HepG2 (cell line): ENCODE results near the gene PPP4C. TPM values are rescaled to one million over a fixed set of nuclear protein-coding genes. Genes with fewer than 3 reads are reported as not detected.

Experiments used
- ATAC-seq: fragments of 200-7000 bp; cut with Tn5 transposase; 3 replicates; pipeline ENCODE4 v1.9.1; 2020; ENCODE audit warnings: mild to moderate bottlenecking, moderate library complexity
- BruUV-seq: library from RNA; stranded (reverse); fragments of 400-500 nt; replicated peaks from 2 replicates; lab custom pipeline; 2021; lab: Mats Ljungman, UMichigan
- CTCF ChIA-PET: fragments of 300-600 bp; formaldehyde crosslinking; extraction: SDS; loops from one replicate; lab custom pipeline; 2021; ENCODE audit warnings: low total read pairs, inconsistent platforms, low intra/inter-chr PET ratio; lab: Yijun Ruan, JAX
- POLR2A ChIA-PET: fragments of 350-600 bp; sonication (Branson Sonifier 250); formaldehyde crosslinking; loops from one replicate; lab custom pipeline; 2020; ENCODE audit warnings: antibody characterized with exemption, inconsistent platforms; lab: Yijun Ruan, JAX
- DNase-seq: peaks from one replicate; pipeline ENCODE4 v3.0.0-alpha.2; 2015; ENCODE audit warnings: low spot score
- FAIRE-seq: peaks from 3 replicates; lab custom pipeline; 2011; peaks lifted over from hg19 to GRCh38; lab: Jason Lieb, UNC
- H2AFZ ChIP-seq: one replicate; pipeline ENCODE4 v1.6.1; 2011; ENCODE audit warnings: low read length, inconsistent platforms
- H3K27ac ChIP-seq: fragments of 300-600 bp; 3 replicates; pipeline ENCODE4 v1.8.0; 2011; ENCODE audit warnings: mixed run types, mild to moderate bottlenecking, mixed read lengths, low read length, inconsistent platforms; ENCODE audit not compliant: insufficient read depth; ENCODE audit errors: extremely low read length
- H3K27me3 ChIP-seq, 2 experiments: fragments of 200-600 bp in 1 of 2; 2 replicates in 1 of 2; 3 replicates in 1 of 2; pipeline versions ENCODE4 v1.6.0 to v1.8.0; 2011; ENCODE audit warnings: low read length in 2 of 2, mild to moderate bottlenecking in 2 of 2, moderate library complexity in 2 of 2, inconsistent platforms in 1 of 2; ENCODE audit not compliant: insufficient read depth in 2 of 2, control insufficient read depth in 1 of 2
- H3K36me3 ChIP-seq, 2 experiments: fragments of 200-600 bp in 1 of 2; replicated peaks in 1 of 2; 2 replicates in 1 of 2; 3 replicates in 1 of 2; pipeline versions ENCODE4 v1.5.1 to v1.8.0; 2011; ENCODE audit warnings: low read length in 2 of 2, inconsistent platforms in 1 of 2; ENCODE audit not compliant: insufficient read depth in 2 of 2, control insufficient read depth in 1 of 2
- H3K4me1 ChIP-seq: 2 replicates; pipeline ENCODE4 v1.5.1; 2012; ENCODE audit warnings: low read length, inconsistent platforms; ENCODE audit not compliant: insufficient read depth
- H3K4me2 ChIP-seq: 2 replicates; pipeline ENCODE4 v1.6.0; 2011; ENCODE audit warnings: low read depth, low read length, inconsistent platforms
- H3K4me3 ChIP-seq, 3 experiments: fragments of 200-600 bp in 1 of 3; sonication (generic), shearing (Covaris generic) in 1 of 3; replicated peaks in 1 of 3; 2 replicates each; pipeline ENCODE4 v1.5.1; 2011 to 2016; ENCODE audit warnings: low read length in 3 of 3, inconsistent platforms in 2 of 3, low read depth in 2 of 3, mild to moderate bottlenecking in 2 of 3, control low read depth in 1 of 3, mixed read lengths in 1 of 3; ENCODE audit not compliant: insufficient read depth in 1 of 3
- H3K79me2 ChIP-seq: one replicate; pipeline ENCODE4 v1.6.1; 2011; ENCODE audit warnings: low read length, inconsistent platforms; ENCODE audit not compliant: insufficient read depth
- H3K9ac ChIP-seq: 2 replicates; pipeline ENCODE4 v1.6.0; 2011; ENCODE audit warnings: mild to moderate bottlenecking, low read depth, low read length, inconsistent platforms; ENCODE audit not compliant: insufficient read depth
- H3K9me3 ChIP-seq: 2 replicates; pipeline ENCODE4 v1.5.1; 2012; ENCODE audit warnings: mild to moderate bottlenecking, low read length
- H4K20me1 ChIP-seq: 2 replicates; pipeline ENCODE4 v1.6.0; 2011; ENCODE audit warnings: inconsistent platforms, mild to moderate bottlenecking, low read length, moderate library complexity; ENCODE audit not compliant: insufficient read depth
- AGO1 ChIP-seq: fragments of 200-400 bp; formaldehyde crosslinking; IDR thresholded peaks from 2 replicates; pipeline ENCODE4 v1.6.1; 2017; ENCODE audit warnings: mild to moderate bottlenecking, low read depth, low read length, moderate library complexity; ENCODE audit not compliant: poor library complexity, severe bottlenecking
- EZH2 ChIP-seq: conservative IDR thresholded peaks from 2 replicates; pipeline ENCODE4 v1.6.1; 2012; ENCODE audit warnings: mild to moderate bottlenecking, low read depth, low read length, moderate library complexity
- FOSL2 ChIP-seq: sonication (generic); formaldehyde crosslinking; IDR thresholded peaks from 2 replicates; pipeline ENCODE4 v1.4.0; 2020; ENCODE audit warnings: missing genetic modification reagents
- HNRNPLL ChIP-seq: fragments of 200-400 bp; formaldehyde crosslinking; IDR thresholded peaks from 2 replicates; pipeline ENCODE4 v1.6.1; 2017; ENCODE audit warnings: mild to moderate bottlenecking, low read depth, low read length; ENCODE audit not compliant: poor library complexity, severe bottlenecking
- IRF2 ChIP-seq: IDR thresholded peaks from 2 replicates; pipeline ENCODE4 v1.6.1; 2018; ENCODE audit warnings: missing genetic modification reagents, missing compliant biosample characterization
- KLF9 ChIP-seq: IDR thresholded peaks from 2 replicates; pipeline ENCODE4 v1.6.1; 2016; ENCODE audit warnings: low read depth
- MED1 ChIP-seq: sonication (generic); formaldehyde crosslinking; IDR thresholded peaks from 2 replicates; pipeline ENCODE4 v1.4.0; 2020; ENCODE audit warnings: missing genetic modification reagents
- MEIS1 ChIP-seq: sonication (generic); formaldehyde crosslinking; IDR thresholded peaks from 2 replicates; pipeline ENCODE4 v1.9.0; 2021; ENCODE audit warnings: mild to moderate bottlenecking, missing genetic modification reagents, moderate library complexity, borderline replicate concordance
- ONECUT2 ChIP-seq: sonication (generic); formaldehyde crosslinking; IDR thresholded peaks from 2 replicates; pipeline ENCODE4 v1.4.0; 2020; ENCODE audit warnings: missing genetic modification reagents
- POLR2AphosphoS5 ChIP-seq: IDR thresholded peaks from 2 replicates; pipeline ENCODE4 v1.6.1; 2012; ENCODE audit warnings: low read depth, low read length
- POLR2G ChIP-seq: fragments of 200-400 bp; formaldehyde crosslinking; IDR thresholded peaks from 2 replicates; pipeline ENCODE4 v1.6.1; 2018; ENCODE audit warnings: mild to moderate bottlenecking, low read depth, low read length, moderate library complexity
- RBFOX2 ChIP-seq: fragments of 200-400 bp; formaldehyde crosslinking; IDR thresholded peaks from 2 replicates; pipeline ENCODE4 v1.6.1; 2017; ENCODE audit warnings: low read depth, mild to moderate bottlenecking, low read length
- ZNF670 ChIP-seq: sonication (generic); formaldehyde crosslinking; IDR thresholded peaks from 2 replicates; pipeline ENCODE4 v1.8.0; 2022; ENCODE audit warnings: mild to moderate bottlenecking, missing genetic modification reagents, borderline replicate concordance
- WGBS: methylation state at CpG from one replicate; pipeline ENCODE4 v1.1.6; 2017; ENCODE audit warnings: low lambda C conversion rate; 5-methylcytosine and 5-hydroxymethylcytosine counted together
- in situ Hi-C: cut with HindIII; loops from 2 replicates; pipeline ENCODE4 v1.10.0; 2017; ENCODE audit warnings: low pct_unique_long_range_greater_than_20kb; ENCODE audit not compliant: extremely low pct_ligation_motif_present
- intact Hi-C: fragments of 100-400 bp; cut with micrococcal nuclease; formaldehyde crosslinking; loops from one replicate; pipeline ENCODE4 v1.10.0; 2022; ENCODE audit not compliant: unreplicated experiment
- polyA plus RNA-seq, 8 experiments: library from polyadenylated mRNA; depleted of rRNA in 3 of 8; stranded (reverse) in 7 of 8; unstranded in 1 of 8; fragments of >200 nt; fragmentation: Illumina TruSeq in 4 of 8; extraction: Trizol in 4 of 8; gene quantifications; 2 replicates each; pipeline versions ENCODE4 v1.2.1 to v1.2.3, GENCODE V29; 2011 to 2016; ENCODE audit warnings: low read depth in 4 of 8, missing spikeins in 1 of 8, mixed read lengths in 1 of 8; ENCODE audit not compliant: insufficient read depth in 1 of 8
- total RNA-seq, 5 experiments: library from RNA; depleted of rRNA; stranded (reverse); fragments of >200 nt; fragmentation: Illumina TruSeq; extraction: Trizol; gene quantifications; 2 replicates each; pipeline ENCODE4 v1.2.3, GENCODE V29; 2016; ENCODE audit warnings: low read depth in 1 of 5
- TF ChIP-seq, protein P1 (sequence below): sonication (generic); formaldehyde crosslinking; conservative IDR thresholded peaks from 2 replicates; pipeline ENCODE4 v1.4.0; 2020; ENCODE audit warnings: mild to moderate bottlenecking, missing genetic modification reagents, moderate library complexity
- TF ChIP-seq, protein P2 (sequence below): sonication (generic); formaldehyde crosslinking; IDR thresholded peaks from 2 replicates; pipeline ENCODE4 v1.4.0; 2020; ENCODE audit warnings: missing genetic modification reagents, borderline replicate concordance
- TF ChIP-seq, protein P3 (sequence below): sonication (generic); formaldehyde crosslinking; IDR thresholded peaks from 2 replicates; pipeline ENCODE4 v1.5.0; 2020; ENCODE audit warnings: missing genetic modification reagents
- TF ChIP-seq, protein P4 (sequence below): sonication (generic); formaldehyde crosslinking; IDR thresholded peaks from 2 replicates; pipeline ENCODE4 v1.4.0; 2020; ENCODE audit warnings: missing genetic modification reagents

PPP4C gene
- total and polyA plus RNA-seq, 2 of the 13 experiments (the other 11 are each of a cell fraction or from before 2014, with no cell fraction given): 176 to 220 TPM

DNA sequence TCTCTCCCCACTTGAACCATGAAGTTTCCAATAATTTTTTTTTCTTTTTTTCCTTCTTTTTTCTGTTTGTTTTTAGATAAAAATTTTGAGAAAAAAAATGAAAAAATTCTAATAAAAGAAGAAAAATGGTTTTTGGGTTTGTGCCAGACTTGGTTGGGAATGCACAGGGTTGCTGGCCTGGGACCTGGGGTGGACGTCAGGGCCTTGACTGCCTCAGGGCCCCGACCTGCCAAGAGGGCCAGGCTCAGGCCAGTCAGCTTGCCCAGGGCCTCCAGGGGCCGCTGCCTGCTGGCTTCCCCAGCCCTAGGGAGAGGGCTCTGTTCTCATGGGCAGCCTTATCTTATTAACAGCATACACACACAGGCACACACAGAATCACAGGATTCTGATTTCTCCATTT, 9.5 kb downstream of the PPP4C start:
- in situ Hi-C loops: loop anchor here (25.0 kb wide), 1 partner anchor 552 kb away; no protein-coding TSS in a partner anchor
- Histone ChIP-seq H3K4me1 (peaks cover 47% of the 10 kb centered on the region), H4K20me1 (no peaks in the 10 kb centered on the region), H3K36me3 (peaks cover 24 to 42% of the 10 kb centered on the region in 2 experiments), H3K4me2 (no peak overlapping the region), H3K4me3 (no peak overlapping the region), H3K9me3 (no peaks in the 10 kb centered on the region), H3K27ac (no peak overlapping the region), H2AFZ (no peak overlapping the region), H3K27me3 (no peaks in the 10 kb centered on the region), H3K9ac (no peak overlapping the region), H3K79me2 (peaks cover 15% of the 10 kb centered on the region)
- DNase-seq (no peak), ATAC-seq (no peak), FAIRE-seq (no peak)
- no TSS peak for BruUV-seq
- CTCF ChIA-PET: no interaction called here
- 90% methylated on average over 3 of the region's 3 CpGs for whole genome bisulfite sequencing
- intact Hi-C loops: loop anchor here (10.0 kb wide), 1 partner anchor 570 kb away; the partner anchor contains the start of genes FBRS and PRR14
- POLR2A ChIA-PET: interaction anchor here (2.2 to 2.5 kb wide), 2 partner anchors 10 to 19 kb away, joined by 8 to 11 read pairs; partner anchors contain the start of genes ALDOA and PPP4C
- TF ChIP-seq ONECUT2 (CRISPR knock-in tag) (no peak), IRF2 (CRISPR knock-in tag) (no peak), EZH2 (no peak), FOSL2 (no peak), HNRNPLL (no peak), MED1 (CRISPR knock-in tag) (no peak), POLR2AphosphoS5 (0 out of 2 replicates have a peak, but pooled peaks have one; percentile 15), ZNF670 (no peak), AGO1 (no peak), RBFOX2 (0 out of 2 replicates have a peak, but pooled peaks have one; percentile 11), KLF9 (no peak), MEIS1 (CRISPR knock-in tag) (no peak), POLR2G (peak; percentile 26; the same call in 1 of the 2 replicates)
- TF ChIP-seq, protein P1, sequence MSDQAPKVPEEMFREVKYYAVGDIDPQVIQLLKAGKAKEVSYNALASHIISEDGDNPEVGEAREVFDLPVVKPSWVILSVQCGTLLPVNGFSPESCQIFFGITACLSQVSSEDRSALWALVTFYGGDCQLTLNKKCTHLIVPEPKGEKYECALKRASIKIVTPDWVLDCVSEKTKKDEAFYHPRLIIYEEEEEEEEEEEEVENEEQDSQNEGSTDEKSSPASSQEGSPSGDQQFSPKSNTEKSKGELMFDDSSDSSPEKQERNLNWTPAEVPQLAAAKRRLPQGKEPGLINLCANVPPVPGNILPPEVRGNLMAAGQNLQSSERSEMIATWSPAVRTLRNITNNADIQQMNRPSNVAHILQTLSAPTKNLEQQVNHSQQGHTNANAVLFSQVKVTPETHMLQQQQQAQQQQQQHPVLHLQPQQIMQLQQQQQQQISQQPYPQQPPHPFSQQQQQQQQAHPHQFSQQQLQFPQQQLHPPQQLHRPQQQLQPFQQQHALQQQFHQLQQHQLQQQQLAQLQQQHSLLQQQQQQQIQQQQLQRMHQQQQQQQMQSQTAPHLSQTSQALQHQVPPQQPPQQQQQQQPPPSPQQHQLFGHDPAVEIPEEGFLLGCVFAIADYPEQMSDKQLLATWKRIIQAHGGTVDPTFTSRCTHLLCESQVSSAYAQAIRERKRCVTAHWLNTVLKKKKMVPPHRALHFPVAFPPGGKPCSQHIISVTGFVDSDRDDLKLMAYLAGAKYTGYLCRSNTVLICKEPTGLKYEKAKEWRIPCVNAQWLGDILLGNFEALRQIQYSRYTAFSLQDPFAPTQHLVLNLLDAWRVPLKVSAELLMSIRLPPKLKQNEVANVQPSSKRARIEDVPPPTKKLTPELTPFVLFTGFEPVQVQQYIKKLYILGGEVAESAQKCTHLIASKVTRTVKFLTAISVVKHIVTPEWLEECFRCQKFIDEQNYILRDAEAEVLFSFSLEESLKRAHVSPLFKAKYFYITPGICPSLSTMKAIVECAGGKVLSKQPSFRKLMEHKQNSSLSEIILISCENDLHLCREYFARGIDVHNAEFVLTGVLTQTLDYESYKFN (CRISPR knock-in tag): no peak
- TF ChIP-seq, protein P2, sequence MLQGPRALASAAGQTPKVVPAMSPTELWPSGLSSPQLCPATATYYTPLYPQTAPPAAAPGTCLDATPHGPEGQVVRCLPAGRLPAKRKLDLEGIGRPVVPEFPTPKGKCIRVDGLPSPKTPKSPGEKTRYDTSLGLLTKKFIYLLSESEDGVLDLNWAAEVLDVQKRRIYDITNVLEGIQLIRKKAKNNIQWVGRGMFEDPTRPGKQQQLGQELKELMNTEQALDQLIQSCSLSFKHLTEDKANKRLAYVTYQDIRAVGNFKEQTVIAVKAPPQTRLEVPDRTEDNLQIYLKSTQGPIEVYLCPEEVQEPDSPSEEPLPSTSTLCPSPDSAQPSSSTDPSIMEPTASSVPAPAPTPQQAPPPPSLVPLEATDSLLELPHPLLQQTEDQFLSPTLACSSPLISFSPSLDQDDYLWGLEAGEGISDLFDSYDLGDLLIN: no peak
- TF ChIP-seq, protein P3, sequence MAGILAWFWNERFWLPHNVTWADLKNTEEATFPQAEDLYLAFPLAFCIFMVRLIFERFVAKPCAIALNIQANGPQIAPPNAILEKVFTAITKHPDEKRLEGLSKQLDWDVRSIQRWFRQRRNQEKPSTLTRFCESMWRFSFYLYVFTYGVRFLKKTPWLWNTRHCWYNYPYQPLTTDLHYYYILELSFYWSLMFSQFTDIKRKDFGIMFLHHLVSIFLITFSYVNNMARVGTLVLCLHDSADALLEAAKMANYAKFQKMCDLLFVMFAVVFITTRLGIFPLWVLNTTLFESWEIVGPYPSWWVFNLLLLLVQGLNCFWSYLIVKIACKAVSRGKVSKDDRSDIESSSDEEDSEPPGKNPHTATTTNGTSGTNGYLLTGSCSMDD (CRISPR knock-in tag): no peak
- TF ChIP-seq, protein P4, sequence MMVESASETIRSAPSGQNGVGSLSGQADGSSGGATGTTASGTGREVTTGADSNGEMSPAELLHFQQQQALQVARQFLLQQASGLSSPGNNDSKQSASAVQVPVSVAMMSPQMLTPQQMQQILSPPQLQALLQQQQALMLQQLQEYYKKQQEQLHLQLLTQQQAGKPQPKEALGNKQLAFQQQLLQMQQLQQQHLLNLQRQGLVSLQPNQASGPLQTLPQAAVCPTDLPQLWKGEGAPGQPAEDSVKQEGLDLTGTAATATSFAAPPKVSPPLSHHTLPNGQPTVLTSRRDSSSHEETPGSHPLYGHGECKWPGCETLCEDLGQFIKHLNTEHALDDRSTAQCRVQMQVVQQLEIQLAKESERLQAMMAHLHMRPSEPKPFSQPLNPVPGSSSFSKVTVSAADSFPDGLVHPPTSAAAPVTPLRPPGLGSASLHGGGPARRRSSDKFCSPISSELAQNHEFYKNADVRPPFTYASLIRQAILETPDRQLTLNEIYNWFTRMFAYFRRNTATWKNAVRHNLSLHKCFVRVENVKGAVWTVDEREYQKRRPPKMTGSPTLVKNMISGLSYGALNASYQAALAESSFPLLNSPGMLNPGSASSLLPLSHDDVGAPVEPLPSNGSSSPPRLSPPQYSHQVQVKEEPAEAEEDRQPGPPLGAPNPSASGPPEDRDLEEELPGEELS: no peak
